Stomach (tissue), 4 donors: ENCODE data around the gene ADGRA1.

Experiments
- POLR2A ChIP-seq, 4 donors: fragments of 450-650 bp; IDR thresholded peaks; one replicate each; pipeline ENCODE4 v1.6.1; 2016; ENCODE audit warnings: antibody characterized with exemption in 4 of 4, control low read depth in 2 of 4, mild to moderate bottlenecking in 1 of 4, moderate library complexity in 1 of 4
- TF ChIP-seq, protein P1 (sequence below), 7 experiments: fragments of 450-650 bp in 4 of 7; fragments of 200-600 bp in 3 of 7; sonication (generic) in 3 of 7; IDR thresholded peaks; one replicate each; pipeline ENCODE4 v1.5.1; 2016 to 2019; ENCODE audit warnings: antibody characterized with exemption in 7 of 7, control low read depth in 2 of 7, mild to moderate bottlenecking in 1 of 7

- TF ChIP-seq POLR2A (IDR thresholded peaks at IDR 0.05) = no peak
- TF ChIP-seq, protein P1, sequence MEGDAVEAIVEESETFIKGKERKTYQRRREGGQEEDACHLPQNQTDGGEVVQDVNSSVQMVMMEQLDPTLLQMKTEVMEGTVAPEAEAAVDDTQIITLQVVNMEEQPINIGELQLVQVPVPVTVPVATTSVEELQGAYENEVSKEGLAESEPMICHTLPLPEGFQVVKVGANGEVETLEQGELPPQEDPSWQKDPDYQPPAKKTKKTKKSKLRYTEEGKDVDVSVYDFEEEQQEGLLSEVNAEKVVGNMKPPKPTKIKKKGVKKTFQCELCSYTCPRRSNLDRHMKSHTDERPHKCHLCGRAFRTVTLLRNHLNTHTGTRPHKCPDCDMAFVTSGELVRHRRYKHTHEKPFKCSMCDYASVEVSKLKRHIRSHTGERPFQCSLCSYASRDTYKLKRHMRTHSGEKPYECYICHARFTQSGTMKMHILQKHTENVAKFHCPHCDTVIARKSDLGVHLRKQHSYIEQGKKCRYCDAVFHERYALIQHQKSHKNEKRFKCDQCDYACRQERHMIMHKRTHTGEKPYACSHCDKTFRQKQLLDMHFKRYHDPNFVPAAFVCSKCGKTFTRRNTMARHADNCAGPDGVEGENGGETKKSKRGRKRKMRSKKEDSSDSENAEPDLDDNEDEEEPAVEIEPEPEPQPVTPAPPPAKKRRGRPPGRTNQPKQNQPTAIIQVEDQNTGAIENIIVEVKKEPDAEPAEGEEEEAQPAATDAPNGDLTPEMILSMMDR (IDR thresholded peaks at IDR 0.05) = no peak
Measured at GRCh38 chr10:133101416-133101810, 13.7 kb downstream of the ADGRA1 start.
